Measurements from ENCODE around the gene SERPINA4. TPM values are rescaled to one million over a fixed set of nuclear protein-coding genes. Genes with fewer than 3 reads are reported as not detected.

Gene SERPINA4
- polyA plus RNA-seq (not detected in 2 replicates), polyA minus RNA-seq (not detected in 2 replicates)

- Histone ChIP-seq H3K36me3 (ENCODE audit: insufficient read depth, low read length) (no peaks in the 10 kb centered on the region), H3K4me2 (ENCODE audit: low read length) (no peak within 1 kb of the TSS), H3K79me2 (replicated peaks; ENCODE audit: insufficient read depth, low read length) (no peaks in the 10 kb centered on the region), H3K27ac (ENCODE audit: low read length) (no peak within 1 kb of the TSS), H3K9me3 (ENCODE audit: low read length) (no peaks in the 10 kb centered on the region), H3F3A (ENCODE audit: insufficient read depth, low read length, poor library complexity, severe bottlenecking) (no peaks in the 10 kb centered on the region), H3K27me3 (ENCODE audit: insufficient read depth, low read depth, low read length) (no peaks in the 10 kb centered on the region), H3K9me2 (ENCODE audit: insufficient read depth, low read length) (no peaks in the 10 kb centered on the region), H2AFZ (ENCODE audit: low read depth, low read length) (no peak within 1 kb of the TSS), H3K4me3 (ENCODE audit: low read length) (no peak within 1 kb of the TSS), H3K9ac (ENCODE audit: low read length) (no peak within 1 kb of the TSS), H4K20me1 (ENCODE audit: insufficient read depth) (no peaks in the 10 kb centered on the region)
- TF ChIP-seq CTCF (IDR thresholded peaks at IDR 0.05; ENCODE audit: poor library complexity, severe bottlenecking) (no peak), MXI1 (conservative IDR thresholded peaks at IDR 0.05; ENCODE audit: poor library complexity, severe bottlenecking) (no peak), RAD21 (conservative IDR thresholded peaks at IDR 0.05) (no peak), EP300 (conservative IDR thresholded peaks at IDR 0.05; ENCODE audit: poor library complexity, severe bottlenecking) (no peak), POLR2AphosphoS5 (IDR thresholded peaks at IDR 0.05) (no peak), TAF1 (IDR thresholded peaks at IDR 0.05; ENCODE audit: low read depth) (no peak), SMC3 (conservative IDR thresholded peaks at IDR 0.05; ENCODE audit: poor library complexity) (no peak)
Measured at GRCh38 chr14:94560751-94561655, at the start of gene SERPINA4. SERPINA4 (plus strand) TSS chr14:94561442; CDS start chr14:94563483, 2,041 bp downstream.

- TF ChIP-seq EZH2 (IDR thresholded peaks at IDR 0.05; ENCODE audit: borderline replicate concordance, insufficient read depth, low read length, poor library complexity, severe bottlenecking) (no peak), POLR2AphosphoS5 (IDR thresholded peaks at IDR 0.05) (no peak), RAD21 (conservative IDR thresholded peaks at IDR 0.05) (no peak), CTCF (IDR thresholded peaks at IDR 0.05; ENCODE audit: poor library complexity, severe bottlenecking) (no peak), MXI1 (conservative IDR thresholded peaks at IDR 0.05; ENCODE audit: poor library complexity, severe bottlenecking) (no peak), REST (IDR thresholded peaks at IDR 0.05; ENCODE audit: borderline replicate concordance) (no peak), TAF1 (IDR thresholded peaks at IDR 0.05; ENCODE audit: low read depth) (no peak), SMC3 (conservative IDR thresholded peaks at IDR 0.05; ENCODE audit: poor library complexity) (no peak), EP300 (conservative IDR thresholded peaks at IDR 0.05; ENCODE audit: poor library complexity, severe bottlenecking) (no peak)
- no peaks in the 10 kb centered on the region for H3K79me2 ChIP-seq (replicated peaks; ENCODE audit: insufficient read depth, low read length)
- H3K27ac ChIP-seq (ENCODE audit: low read length) = no peak overlapping the region
- H3K9ac ChIP-seq (ENCODE audit: low read length) = no peak overlapping the region
- no peaks in the 10 kb centered on the region for H3F3A ChIP-seq (ENCODE audit: insufficient read depth, low read length, poor library complexity, severe bottlenecking)
- no peaks in the 10 kb centered on the region for H3K27me3 ChIP-seq (ENCODE audit: insufficient read depth, low read depth, low read length)
- H3K4me2 ChIP-seq (ENCODE audit: low read length) = no peak overlapping the region
- H3K4me3 ChIP-seq (ENCODE audit: low read length) = no peak overlapping the region
- no peaks in the 10 kb centered on the region for H3K9me2 ChIP-seq (ENCODE audit: insufficient read depth, low read length)
- no peaks in the 10 kb centered on the region for H3K36me3 ChIP-seq (ENCODE audit: insufficient read depth, low read length)
- no peaks in the 10 kb centered on the region for H4K20me1 ChIP-seq (ENCODE audit: insufficient read depth)
- H3K9me3 ChIP-seq (ENCODE audit: low read length) = no peaks in the 10 kb centered on the region
- no peak overlapping the region for H2AFZ ChIP-seq (ENCODE audit: low read depth, low read length)
Measured at GRCh38 chr14:94514351-94514750, 46.9 kb upstream of the SERPINA4 start.
